Tibial nerve (tissue), 4 donors: ENCODE data around the gene SERPINA1. TPM values are rescaled to one million over a fixed set of nuclear protein-coding genes. Genes with fewer than 3 reads are reported as not detected.

Experiments
- DNase-seq, 2 donors: peaks; one replicate each; pipeline ENCODE4 v3.0.0-alpha.2; 2019; ENCODE audit warnings: low spot score in 2 of 2
- H3K27ac ChIP-seq, 4 donors: fragments of 200-600 bp; sonication (generic) in 3 of 4; one replicate each; pipeline ENCODE4 v1.5.1; 2017 to 2019; ENCODE audit warnings: mild to moderate bottlenecking in 1 of 4
- H3K27me3 ChIP-seq, 2 donors: fragments of 200-600 bp; sonication (generic) in 1 of 2; one replicate each; pipeline versions ENCODE4 v1.5.1 to v1.6.0; 2017 to 2019
- H3K36me3 ChIP-seq, 3 donors: fragments of 200-600 bp; sonication (generic); one replicate each; pipeline ENCODE4 v1.5.1; 2018 to 2019
- H3K4me1 ChIP-seq, 4 donors: fragments of 200-600 bp; sonication (generic) in 3 of 4; one replicate each; pipeline ENCODE4 v1.5.1; 2017 to 2019
- H3K4me3 ChIP-seq, 4 donors: fragments of 200-600 bp; sonication (generic) in 3 of 4; one replicate each; pipeline ENCODE4 v1.5.1; 2017 to 2019; ENCODE audit warnings: mild to moderate bottlenecking in 1 of 4, moderate library complexity in 1 of 4
- H3K9me3 ChIP-seq, 4 donors: fragments of 200-600 bp; sonication (generic) in 3 of 4; one replicate each; pipeline ENCODE4 v1.5.1; 2017 to 2019
- CTCF ChIP-seq, 5 experiments: fragments of 200-600 bp in 3 of 5; fragments of 450-650 bp in 2 of 5; sonication (generic) in 3 of 5; IDR thresholded peaks; one replicate each; pipeline ENCODE4 v1.5.1; 2016 to 2019; ENCODE audit warnings: antibody characterized with exemption in 5 of 5, mild to moderate bottlenecking in 3 of 5, moderate library complexity in 2 of 5
- EP300 ChIP-seq, 2 donors: sonication (generic); formaldehyde crosslinking; IDR thresholded peaks; one replicate each; pipeline ENCODE4 v1.6.1; 2017; ENCODE audit warnings: antibody characterized with exemption in 2 of 2, mild to moderate bottlenecking in 1 of 2
- POLR2A ChIP-seq, 2 donors: fragments of 450-650 bp; IDR thresholded peaks; one replicate each; pipeline ENCODE4 v1.6.1; 2017; ENCODE audit warnings: antibody characterized with exemption in 2 of 2, mild to moderate bottlenecking in 2 of 2, moderate library complexity in 2 of 2
- WGBS, 2 donors: methylation state at CpG; one replicate each; pipeline ENCODE4 v1.1.5; 2018; 5-methylcytosine and 5-hydroxymethylcytosine counted together
- total RNA-seq, 4 donors: library from RNA; depleted of rRNA; stranded (reverse); fragments of >200 nt; gene quantifications; one replicate each; pipeline ENCODE4 v1.1.0, GENCODE V29; 2016

The SERPINA1 gene
- total RNA-seq, 4 donors from 2014 or later, result 5.7 to 13.9 (median 9.0) TPM

GRCh38 chr14:94379291-94380224 is 8.8 kb downstream of the SERPINA1 start:
- no peaks in the 10 kb centered on the region for H3K9me3 ChIP-seq
- 74 to 78% methylated on average over 16 of the region's 16 CpGs for WGBS, 2 donors
- TF ChIP-seq EP300 (IDR thresholded peaks at IDR 0.05) (no peak), CTCF (IDR thresholded peaks at IDR 0.05) (no peak), POLR2A (IDR thresholded peaks at IDR 0.05) (no peak)

GRCh38 chr14:94378527-94379290 is 9.7 kb downstream of the SERPINA1 start:
- H3K36me3 ChIP-seq, result no peaks in the 10 kb centered on the region
- H3K4me3 ChIP-seq, result no peak overlapping the region
- H3K27me3 ChIP-seq, result no peaks in the 10 kb centered on the region
- no peaks in the 10 kb centered on the region for H3K9me3 ChIP-seq
- 74 to 77% methylated on average over 16 to 17 of the region's 17 CpGs for WGBS, 2 donors
- no peak overlapping the region for H3K27ac ChIP-seq
- TF ChIP-seq POLR2A (IDR thresholded peaks at IDR 0.05), result no peak
- no peak for TF ChIP-seq CTCF (IDR thresholded peaks at IDR 0.05)
- no peak for TF ChIP-seq EP300 (IDR thresholded peaks at IDR 0.05)
- H3K4me1 ChIP-seq, result peaks cover 0 to 22% (median 0%) of the 10 kb centered on the region in 4 donors
- DNase-seq, result no peak

More at GRCh38 chr14:94379291-94380224, 8.8 kb downstream of the SERPINA1 start:
- no peak overlapping the region for H3K4me3 ChIP-seq
- peaks cover 0 to 22% (median 0%) of the 10 kb centered on the region in 4 donors for H3K4me1 ChIP-seq
- H3K36me3 ChIP-seq, result no peaks in the 10 kb centered on the region
- no peak for DNase-seq
- H3K27me3 ChIP-seq, result no peaks in the 10 kb centered on the region
- H3K27ac ChIP-seq, result no peak overlapping the region

GRCh38 chr14:94377866-94378470 is 10.4 kb downstream of the SERPINA1 start:
- Histone ChIP-seq H3K27ac (no peak overlapping the region), H3K9me3 (no peaks in the 10 kb centered on the region), H3K36me3 (no peaks in the 10 kb centered on the region), H3K4me3 (no peak overlapping the region), H3K27me3 (no peaks in the 10 kb centered on the region), H3K4me1 (peaks cover 0 to 24% (median 0%) of the 10 kb centered on the region in 4 donors)
- DNase-seq, result no peak
- 80 to 94% methylated on average over 6 of the region's 6 CpGs for WGBS, 2 donors
- TF ChIP-seq EP300 (IDR thresholded peaks at IDR 0.05) (no peak), POLR2A (IDR thresholded peaks at IDR 0.05) (no peak), CTCF (IDR thresholded peaks at IDR 0.05) (no peak)

GRCh38 chr14:94376976-94377865 is 11.2 kb downstream of the SERPINA1 start:
- Histone ChIP-seq H3K9me3 (no peaks in the 10 kb centered on the region), H3K27ac (no peak overlapping the region), H3K27me3 (no peaks in the 10 kb centered on the region), H3K36me3 (no peaks in the 10 kb centered on the region), H3K4me3 (no peak overlapping the region), H3K4me1 (peaks cover 0 to 25% (median 0%) of the 10 kb centered on the region in 4 donors)
- no peak for DNase-seq
- 84 to 88% methylated on average over 10 of the region's 10 CpGs for WGBS, 2 donors
- TF ChIP-seq POLR2A (IDR thresholded peaks at IDR 0.05), result no peak
- TF ChIP-seq EP300 (IDR thresholded peaks at IDR 0.05), result no peak
- TF ChIP-seq CTCF (IDR thresholded peaks at IDR 0.05), result no peak
